ENCODE measurements around the gene FBN3.

- TF ChIP-seq CTCF (IDR thresholded peaks at IDR 0.05) = no peak
- no peak for TF ChIP-seq POLR2A (IDR thresholded peaks at IDR 0.05)
These were observed 42.9 kb upstream of the FBN3 start for GRCh38 chr19:8192221-8192820.

Data from heart left ventricle (tissue), 13 donors.